Stimulated activated CD4-positive, alpha-beta T cell treated with anti-CD3 and anti-CD28 coated beads, Interleukin-12 subunit alpha, Interleukin-12 subunit beta, amount 100 ng/mL, for 24 hours (primary cell): ENCODE results near the gene MARCHF10.

ENCODE experiments used
- DNase-seq, 2 experiments: peaks; one replicate each; pipeline ENCODE4 v3.0.0-alpha.2; 2020; ENCODE audit warnings: low read depth in 2 of 2

Gene MARCHF10

GRCh38 chr17:62821189-62822079 lies 13.3 kb upstream of the MARCHF10 start:
- DNase-seq: no peak

GRCh38 chr17:62819511-62820221 lies 11.6 kb upstream of the MARCHF10 start:
- no peak for DNase-seq

GRCh38 chr17:62818526-62818925 lies 10.4 kb upstream of the MARCHF10 start:
- DNase-seq: no peak

GRCh38 chr17:62816282-62816839 lies 8.2 kb upstream of the MARCHF10 start:
- DNase-seq: no peak

- no peak for DNase-seq
These were observed 1.5 kb upstream of the MARCHF10 start for GRCh38 chr17:62809656-62810055.

GRCh38 chr17:62808576-62808970 lies 459 bp upstream of the MARCHF10 start:
- DNase-seq: no peak

- DNase-seq: no peak
These were observed 2.9 kb downstream of the MARCHF10 start for GRCh38 chr17:62805234-62805633.

GRCh38 chr17:62804822-62805221 lies 3.3 kb downstream of the MARCHF10 start:
- DNase-seq: no peak

GRCh38 chr17:62804025-62804424 lies 4.1 kb downstream of the MARCHF10 start:
- no peak for DNase-seq

GRCh38 chr17:62802561-62803205 lies 5.4 kb downstream of the MARCHF10 start:
- DNase-seq: no peak

GRCh38 chr17:62801553-62802114 lies 6.5 kb downstream of the MARCHF10 start:
- no peak for DNase-seq

- DNase-seq: no peak
These were observed 7.5 kb downstream of the MARCHF10 start for GRCh38 chr17:62800585-62800984.

GRCh38 chr17:62797959-62798358 lies 10.2 kb downstream of the MARCHF10 start:
- DNase-seq: no peak

- DNase-seq: no peak
These were observed 11.8 kb downstream of the MARCHF10 start for GRCh38 chr17:62796291-62796690.

- DNase-seq: no peak
These were observed 13.5 kb downstream of the MARCHF10 start for GRCh38 chr17:62794666-62794971.

GRCh38 chr17:62793919-62794665 lies 14.0 kb downstream of the MARCHF10 start:
- DNase-seq: no peak

- no peak for DNase-seq
These were observed 15.7 kb downstream of the MARCHF10 start for GRCh38 chr17:62792447-62792800.

- DNase-seq: no peak
These were observed 16.2 kb downstream of the MARCHF10 start for GRCh38 chr17:62791767-62792446.

- DNase-seq: no peak
These were observed 16.8 kb downstream of the MARCHF10 start for GRCh38 chr17:62791235-62791734.

GRCh38 chr17:62790564-62790986 lies 17.5 kb downstream of the MARCHF10 start:
- DNase-seq: no peak

- no peak for DNase-seq
These were observed 20.7 kb downstream of the MARCHF10 start for GRCh38 chr17:62787366-62787765.
